ENCODE data around the gene DEFB132. TPM values are rescaled to one million over a fixed set of nuclear protein-coding genes. Genes with fewer than 3 reads are reported as not detected.

Gene DEFB132
- total and polyA plus RNA-seq, 2 donors (not counting 1 experiment from before 2014, with no cell fraction given), result not detected

- no peak overlapping the region for H3K4me3 ChIP-seq (replicated peaks in 1 of 4; ENCODE audit: control extremely low read depth in 1 of 4, insufficient read depth in 1 of 4, low read depth in 3 of 4, low read length in 4 of 4)
- no peak overlapping the region for H3K4me2 ChIP-seq (ENCODE audit: extremely low read depth, insufficient read depth, low read length)
- H3K4me1 ChIP-seq (ENCODE audit: control insufficient read depth, extremely low read depth, insufficient read depth, low read length), result no peaks in the 10 kb centered on the region
- TF ChIP-seq CTCF (conservative IDR thresholded peaks at IDR 0.05 in 1 of 2, IDR thresholded peaks at IDR 0.05 in 1 of 2; ENCODE audit: low read depth in 1 of 2, low read length in 2 of 2) (no peak), EZH2 (IDR thresholded peaks at IDR 0.05; ENCODE audit: low read length, missing control alignments) (no peak)
- H3K79me2 ChIP-seq (ENCODE audit: control insufficient read depth, insufficient read depth, low read length), result no peaks in the 10 kb centered on the region
- H3K27ac ChIP-seq (ENCODE audit: insufficient read depth, low read length), result no peak overlapping the region
- no peak overlapping the region for H3K9ac ChIP-seq (ENCODE audit: insufficient read depth, low read length)
- no peaks in the 10 kb centered on the region for H3K9me3 ChIP-seq (ENCODE audit: control insufficient read depth, insufficient read depth, low read depth, low read length)
- H4K20me1 ChIP-seq (ENCODE audit: control insufficient read depth, extremely low read depth, insufficient read depth, low read length), result no peaks in the 10 kb centered on the region
- no peak for DNase-seq (ENCODE audit: low read depth in 2 of 2)
- H2AFZ ChIP-seq (ENCODE audit: low read length), result no peak overlapping the region
- H3K36me3 ChIP-seq (ENCODE audit: control insufficient read depth, insufficient read depth, low read length), result no peaks in the 10 kb centered on the region
- no peaks in the 10 kb centered on the region for H3K27me3 ChIP-seq (ENCODE audit: control insufficient read depth, insufficient read depth, low read length)
These were observed 21.4 kb downstream of the DEFB132 start for GRCh38 chr20:278607-279571.

GRCh38 chr20:284172-284571 lies 26.6 kb downstream of the DEFB132 start:
- Histone ChIP-seq H3K4me2 (ENCODE audit: extremely low read depth, insufficient read depth, low read length) (no peak overlapping the region), H3K27ac (ENCODE audit: insufficient read depth, low read length) (no peak overlapping the region), H3K79me2 (ENCODE audit: control insufficient read depth, insufficient read depth, low read length) (no peaks in the 10 kb centered on the region), H3K4me3 (replicated peaks in 1 of 4; ENCODE audit: control extremely low read depth in 1 of 4, insufficient read depth in 1 of 4, low read depth in 3 of 4, low read length in 4 of 4) (no peak overlapping the region), H3K4me1 (ENCODE audit: control insufficient read depth, extremely low read depth, insufficient read depth, low read length) (no peaks in the 10 kb centered on the region), H2AFZ (ENCODE audit: low read length) (no peak overlapping the region), H3K9ac (ENCODE audit: insufficient read depth, low read length) (no peak overlapping the region), H3K9me3 (ENCODE audit: control insufficient read depth, insufficient read depth, low read depth, low read length) (no peaks in the 10 kb centered on the region), H3K36me3 (ENCODE audit: control insufficient read depth, insufficient read depth, low read length) (no peaks in the 10 kb centered on the region), H4K20me1 (ENCODE audit: control insufficient read depth, extremely low read depth, insufficient read depth, low read length) (no peaks in the 10 kb centered on the region), H3K27me3 (ENCODE audit: control insufficient read depth, insufficient read depth, low read length) (no peaks in the 10 kb centered on the region)
- no peak for TF ChIP-seq EZH2 (IDR thresholded peaks at IDR 0.05; ENCODE audit: low read length, missing control alignments)
- TF ChIP-seq CTCF (conservative IDR thresholded peaks at IDR 0.05 in 1 of 2, IDR thresholded peaks at IDR 0.05 in 1 of 2; ENCODE audit: low read depth in 1 of 2, low read length in 2 of 2), result no peak
- DNase-seq (ENCODE audit: low read depth in 2 of 2), result no peak

GRCh38 chr20:286508-286907 lies 29.0 kb downstream of the DEFB132 start:
- H3K9me3 ChIP-seq (ENCODE audit: control insufficient read depth, insufficient read depth, low read depth, low read length), result no peaks in the 10 kb centered on the region
- H3K27ac ChIP-seq (ENCODE audit: insufficient read depth, low read length), result no peak overlapping the region
- H3K4me2 ChIP-seq (ENCODE audit: extremely low read depth, insufficient read depth, low read length), result no peak overlapping the region
- H3K9ac ChIP-seq (ENCODE audit: insufficient read depth, low read length), result no peak overlapping the region
- no peaks in the 10 kb centered on the region for H3K79me2 ChIP-seq (ENCODE audit: control insufficient read depth, insufficient read depth, low read length)
- no peak for DNase-seq (ENCODE audit: low read depth in 2 of 2)
- H2AFZ ChIP-seq (ENCODE audit: low read length), result no peak overlapping the region
- H3K36me3 ChIP-seq (ENCODE audit: control insufficient read depth, insufficient read depth, low read length), result no peaks in the 10 kb centered on the region
- H4K20me1 ChIP-seq (ENCODE audit: control insufficient read depth, extremely low read depth, insufficient read depth, low read length), result no peaks in the 10 kb centered on the region
- no peaks in the 10 kb centered on the region for H3K27me3 ChIP-seq (ENCODE audit: control insufficient read depth, insufficient read depth, low read length)
- TF ChIP-seq CTCF (conservative IDR thresholded peaks at IDR 0.05 in 1 of 2, IDR thresholded peaks at IDR 0.05 in 1 of 2; ENCODE audit: low read depth in 1 of 2, low read length in 2 of 2) (no peak), EZH2 (IDR thresholded peaks at IDR 0.05; ENCODE audit: low read length, missing control alignments) (no peak)
- no peak overlapping the region for H3K4me3 ChIP-seq (replicated peaks in 1 of 4; ENCODE audit: control extremely low read depth in 1 of 4, insufficient read depth in 1 of 4, low read depth in 3 of 4, low read length in 4 of 4)
- peaks cover 9% of the 10 kb centered on the region for H3K4me1 ChIP-seq (ENCODE audit: control insufficient read depth, extremely low read depth, insufficient read depth, low read length)

All from fibroblast of lung (primary cell).